ENCODE measurements around the gene ALDOA. TPM values are rescaled to one million over a fixed set of nuclear protein-coding genes. Genes with fewer than 3 reads are reported as not detected.

The ALDOA gene
- total RNA-seq, 2 donors from 2014 or later = 2,396 to 2,926 TPM

DNA sequence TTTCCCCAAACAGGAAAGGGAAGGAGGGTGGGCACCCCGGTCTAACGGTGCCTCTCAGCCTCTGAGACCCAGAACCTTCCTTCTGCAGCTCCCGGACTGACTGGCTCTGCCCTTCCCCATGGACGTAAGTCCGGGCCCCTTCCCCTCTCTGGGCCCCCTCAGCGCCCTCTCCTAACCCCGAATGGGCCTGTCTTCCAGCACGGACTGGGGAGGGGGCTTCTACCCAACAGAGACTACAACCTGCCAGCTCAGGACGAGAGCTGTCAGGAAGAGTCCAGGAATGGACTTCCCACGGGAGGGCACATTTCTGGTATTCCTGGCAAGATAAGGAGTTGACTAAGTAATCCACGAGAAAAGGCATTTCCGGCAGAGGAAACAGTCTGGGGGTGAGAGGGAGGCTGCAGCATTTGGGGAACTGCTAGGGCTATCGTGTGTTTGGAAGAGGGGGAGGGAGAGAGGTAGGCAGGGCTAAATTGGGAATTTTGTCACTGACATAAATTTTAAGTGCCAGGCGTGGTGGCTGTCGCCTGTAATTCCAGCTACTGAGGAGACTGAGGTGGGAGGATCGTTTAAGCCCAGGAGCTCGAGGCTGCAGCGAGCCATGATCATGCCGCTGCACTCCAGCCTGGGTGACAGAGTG, 12.1 kb upstream of the ALDOA start:
- Histone ChIP-seq H3K9me3 (no peaks in the 10 kb centered on the region), H3K4me3 (peak overlapping the region; percentile 54), H3K27me3 (no peaks in the 10 kb centered on the region), H3K9ac (ENCODE audit: low read depth in 2 of 2, low read length in 2 of 2) (peak overlapping the region; percentile 46 to 77), H3K4me1 (peaks cover 4% of the 10 kb centered on the region), H3K27ac (no peak overlapping the region), H3K36me3 (no peaks in the 10 kb centered on the region)
- TF ChIP-seq, protein P1, sequence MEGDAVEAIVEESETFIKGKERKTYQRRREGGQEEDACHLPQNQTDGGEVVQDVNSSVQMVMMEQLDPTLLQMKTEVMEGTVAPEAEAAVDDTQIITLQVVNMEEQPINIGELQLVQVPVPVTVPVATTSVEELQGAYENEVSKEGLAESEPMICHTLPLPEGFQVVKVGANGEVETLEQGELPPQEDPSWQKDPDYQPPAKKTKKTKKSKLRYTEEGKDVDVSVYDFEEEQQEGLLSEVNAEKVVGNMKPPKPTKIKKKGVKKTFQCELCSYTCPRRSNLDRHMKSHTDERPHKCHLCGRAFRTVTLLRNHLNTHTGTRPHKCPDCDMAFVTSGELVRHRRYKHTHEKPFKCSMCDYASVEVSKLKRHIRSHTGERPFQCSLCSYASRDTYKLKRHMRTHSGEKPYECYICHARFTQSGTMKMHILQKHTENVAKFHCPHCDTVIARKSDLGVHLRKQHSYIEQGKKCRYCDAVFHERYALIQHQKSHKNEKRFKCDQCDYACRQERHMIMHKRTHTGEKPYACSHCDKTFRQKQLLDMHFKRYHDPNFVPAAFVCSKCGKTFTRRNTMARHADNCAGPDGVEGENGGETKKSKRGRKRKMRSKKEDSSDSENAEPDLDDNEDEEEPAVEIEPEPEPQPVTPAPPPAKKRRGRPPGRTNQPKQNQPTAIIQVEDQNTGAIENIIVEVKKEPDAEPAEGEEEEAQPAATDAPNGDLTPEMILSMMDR (IDR thresholded peaks at IDR 0.05) = no peak
- intact Hi-C loops (cut with DNase I) = no loop called here
- no peak for DNase-seq

DNA sequence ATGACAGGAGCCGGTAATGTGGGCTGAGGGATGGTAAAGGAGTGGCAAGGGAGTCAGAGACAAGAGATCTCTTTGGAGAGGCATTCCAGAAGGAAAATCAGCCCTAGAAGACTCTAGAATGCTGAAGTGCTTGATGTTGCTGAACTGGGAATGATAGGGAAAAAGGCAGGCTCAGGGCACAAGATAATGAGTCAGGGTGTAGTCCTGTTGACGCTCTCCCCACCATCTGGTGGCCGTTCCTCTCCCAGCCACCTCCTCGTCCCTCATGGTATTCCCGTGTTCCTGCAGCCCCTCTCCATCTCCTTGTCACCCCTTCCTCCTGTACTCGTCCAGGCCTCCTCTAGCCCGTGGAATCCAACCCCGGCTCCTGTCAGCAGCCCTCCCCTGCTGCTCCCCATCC, 11.1 kb upstream of the ALDOA start:
- no peaks in the 10 kb centered on the region for H3K9me3 ChIP-seq
- H3K27ac ChIP-seq = no peak overlapping the region
- no peak for DNase-seq
- H3K27me3 ChIP-seq = no peaks in the 10 kb centered on the region
- TF ChIP-seq, protein P1 (IDR thresholded peaks at IDR 0.05) = no peak
- H3K4me3 ChIP-seq = no peak overlapping the region
- intact Hi-C loops (cut with DNase I) = no loop called here
- H3K36me3 ChIP-seq = no peaks in the 10 kb centered on the region
- H3K9ac ChIP-seq (ENCODE audit: low read depth in 2 of 2, low read length in 2 of 2) = no peak overlapping the region
- H3K4me1 ChIP-seq = peaks cover 4% of the 10 kb centered on the region

DNA sequence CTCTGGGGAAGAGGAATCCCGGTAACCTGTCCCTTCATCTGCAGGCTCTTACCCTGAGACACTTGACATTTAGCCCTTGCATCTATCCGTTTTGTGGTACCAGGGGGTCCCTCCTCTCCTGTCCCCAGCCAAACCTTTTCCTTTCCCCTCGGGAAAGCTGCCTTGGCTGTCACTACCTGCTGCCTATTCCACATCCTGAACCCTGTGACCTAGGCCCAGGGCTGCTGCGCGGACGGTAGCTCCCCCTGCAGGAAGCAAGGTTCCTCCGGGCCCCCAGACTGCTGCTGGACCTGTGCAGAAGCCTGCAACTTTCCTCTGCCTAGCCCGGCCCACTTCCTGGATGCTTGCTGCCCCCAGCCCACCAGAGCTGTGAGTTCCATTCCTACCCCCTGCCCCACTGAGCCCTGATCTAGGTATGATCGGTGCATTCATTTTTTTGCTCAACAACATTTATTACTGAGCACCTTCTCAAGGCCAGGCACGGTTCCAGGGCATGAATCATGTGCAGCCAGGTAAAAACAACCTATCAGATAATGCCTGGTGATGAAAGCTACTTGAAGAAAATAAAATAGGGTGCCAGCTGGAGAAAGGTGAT, 10.5 kb upstream of the ALDOA start:
- H3K4me3 ChIP-seq = no peak overlapping the region
- no peak overlapping the region for H3K27ac ChIP-seq
- DNase-seq = peak; percentile 67
- H3K27me3 ChIP-seq = no peaks in the 10 kb centered on the region
- H3K36me3 ChIP-seq = no peaks in the 10 kb centered on the region
- H3K9me3 ChIP-seq = no peaks in the 10 kb centered on the region
- intact Hi-C loops (cut with DNase I) = no loop called here
- TF ChIP-seq, protein P1 (IDR thresholded peaks at IDR 0.05) = peak; percentile 61
- no peak overlapping the region for H3K9ac ChIP-seq (ENCODE audit: low read depth in 2 of 2, low read length in 2 of 2)
- H3K4me1 ChIP-seq = peaks cover 4% of the 10 kb centered on the region

DNA sequence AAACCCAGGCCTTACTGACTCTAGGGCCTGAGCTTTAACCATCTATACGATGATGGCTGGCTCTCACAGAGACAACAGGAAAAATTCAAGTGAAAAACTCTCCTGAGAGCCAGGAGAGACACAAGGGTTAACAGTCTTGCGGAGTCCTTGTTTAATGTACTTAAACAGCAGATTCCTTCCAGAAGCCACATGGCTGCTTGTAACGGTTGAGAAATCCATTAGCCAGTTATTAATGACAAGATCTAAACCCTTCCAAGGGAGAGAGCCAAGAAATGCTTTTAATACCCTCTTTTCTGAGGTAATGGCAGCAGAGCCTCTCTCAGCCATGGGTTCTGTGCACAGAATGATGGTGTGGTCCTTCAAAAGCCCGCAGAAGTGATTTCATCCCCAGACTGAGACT, 5.2 kb upstream of the ALDOA start:
- Histone ChIP-seq H3K27ac (no peak overlapping the region), H3K36me3 (no peaks in the 10 kb centered on the region), H3K9me3 (no peaks in the 10 kb centered on the region), H3K4me3 (no peak overlapping the region), H3K9ac (ENCODE audit: low read depth in 2 of 2, low read length in 2 of 2) (no peak overlapping the region), H3K4me1 (peaks cover 4% of the 10 kb centered on the region), H3K27me3 (no peaks in the 10 kb centered on the region)
- no peak for DNase-seq
- TF ChIP-seq, protein P1 (IDR thresholded peaks at IDR 0.05) = no peak
- intact Hi-C loops (cut with DNase I) = no loop called here

DNA sequence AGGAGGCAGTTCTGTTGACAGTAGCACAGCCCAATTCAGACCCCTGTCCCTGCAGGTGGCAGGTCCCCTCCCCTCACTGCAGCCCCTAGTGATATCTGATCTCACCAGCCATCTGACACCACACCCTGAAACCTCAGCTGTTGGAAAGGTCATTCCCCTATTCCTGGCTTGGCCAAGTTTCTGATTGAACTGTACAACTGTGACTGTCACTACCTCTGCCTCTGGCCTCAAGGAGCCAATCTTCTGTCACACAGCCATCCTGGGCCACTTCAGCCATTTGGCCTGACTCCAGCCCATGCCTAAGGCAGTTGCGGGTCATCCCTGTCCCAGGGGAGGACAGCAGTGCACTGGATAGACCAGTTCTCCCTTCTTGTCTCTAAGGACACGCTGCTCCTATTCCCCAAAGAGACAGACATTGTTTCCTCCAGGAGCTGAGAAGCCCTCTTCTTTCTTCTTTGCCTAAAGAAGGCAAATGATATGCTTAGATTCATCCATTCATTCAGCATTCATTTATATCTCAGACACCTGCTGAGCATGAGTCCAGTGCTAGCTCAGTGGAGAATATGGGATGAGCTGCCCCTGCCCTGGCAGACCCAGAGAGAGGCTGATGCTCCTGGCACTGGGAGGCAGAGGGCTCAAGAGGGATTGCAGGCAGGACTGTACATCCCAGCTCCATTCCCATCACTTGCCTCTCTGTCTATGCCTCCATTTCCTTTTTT, 4.6 kb upstream of the ALDOA start:
- no peak for DNase-seq
- intact Hi-C loops (cut with DNase I) = no loop called here

More for the DNA sequence above, 4.6 kb upstream of the ALDOA start:
- Histone ChIP-seq H3K27ac (no peak overlapping the region), H3K4me1 (peaks cover 4% of the 10 kb centered on the region), H3K9ac (ENCODE audit: low read depth in 2 of 2, low read length in 2 of 2) (peak overlapping the region in 1 of 2 donors; percentile 12), H3K36me3 (no peaks in the 10 kb centered on the region), H3K27me3 (no peaks in the 10 kb centered on the region), H3K4me3 (no peak overlapping the region), H3K9me3 (no peaks in the 10 kb centered on the region)
- TF ChIP-seq, protein P1 (IDR thresholded peaks at IDR 0.05) = no peak

Data from colonic mucosa (tissue), 4 donors.